MV-4-11 (cell line): ENCODE measurements around the gene IP6K3.
A peak's percentile ranks its signal among the peaks of the same experiment; 100 is the strongest.

Experiments
- DNase-seq: peaks from one replicate; lab custom pipeline; 2025; lab: John Stamatoyannopoulos, UW

IP6K3 gene, protein sequence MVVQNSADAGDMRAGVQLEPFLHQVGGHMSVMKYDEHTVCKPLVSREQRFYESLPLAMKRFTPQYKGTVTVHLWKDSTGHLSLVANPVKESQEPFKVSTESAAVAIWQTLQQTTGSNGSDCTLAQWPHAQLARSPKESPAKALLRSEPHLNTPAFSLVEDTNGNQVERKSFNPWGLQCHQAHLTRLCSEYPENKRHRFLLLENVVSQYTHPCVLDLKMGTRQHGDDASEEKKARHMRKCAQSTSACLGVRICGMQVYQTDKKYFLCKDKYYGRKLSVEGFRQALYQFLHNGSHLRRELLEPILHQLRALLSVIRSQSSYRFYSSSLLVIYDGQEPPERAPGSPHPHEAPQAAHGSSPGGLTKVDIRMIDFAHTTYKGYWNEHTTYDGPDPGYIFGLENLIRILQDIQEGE

DNA sequence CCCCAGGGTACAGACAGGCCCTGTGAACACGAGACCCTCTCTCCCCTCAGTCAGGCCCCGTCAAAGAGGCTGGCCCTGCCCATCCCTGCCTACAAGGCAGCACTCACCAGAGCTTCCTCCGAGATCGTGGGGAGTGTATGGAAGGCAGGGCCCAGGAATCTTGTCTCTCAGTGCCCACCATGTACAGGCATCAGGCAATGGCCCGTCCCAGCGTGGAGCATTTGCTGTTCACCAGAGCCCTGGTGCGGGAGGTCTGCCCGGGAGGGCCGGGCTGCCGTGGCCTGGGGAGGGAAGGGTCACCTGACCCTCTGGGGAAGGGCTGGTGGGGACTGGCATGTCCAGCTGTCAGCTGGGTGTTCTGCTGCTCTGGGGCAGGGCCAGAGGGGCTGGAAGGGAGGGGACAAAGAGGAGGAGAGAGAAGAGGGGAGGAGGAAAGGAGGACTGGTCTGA is at the start of gene IP6K3:
Gene IP6K3 (minus strand): TSS at position 255 of the 450 bp plus-strand sequence. CDS start 11,429 bp downstream, outside the sequence.
- DNase-seq = no peak

DNA sequence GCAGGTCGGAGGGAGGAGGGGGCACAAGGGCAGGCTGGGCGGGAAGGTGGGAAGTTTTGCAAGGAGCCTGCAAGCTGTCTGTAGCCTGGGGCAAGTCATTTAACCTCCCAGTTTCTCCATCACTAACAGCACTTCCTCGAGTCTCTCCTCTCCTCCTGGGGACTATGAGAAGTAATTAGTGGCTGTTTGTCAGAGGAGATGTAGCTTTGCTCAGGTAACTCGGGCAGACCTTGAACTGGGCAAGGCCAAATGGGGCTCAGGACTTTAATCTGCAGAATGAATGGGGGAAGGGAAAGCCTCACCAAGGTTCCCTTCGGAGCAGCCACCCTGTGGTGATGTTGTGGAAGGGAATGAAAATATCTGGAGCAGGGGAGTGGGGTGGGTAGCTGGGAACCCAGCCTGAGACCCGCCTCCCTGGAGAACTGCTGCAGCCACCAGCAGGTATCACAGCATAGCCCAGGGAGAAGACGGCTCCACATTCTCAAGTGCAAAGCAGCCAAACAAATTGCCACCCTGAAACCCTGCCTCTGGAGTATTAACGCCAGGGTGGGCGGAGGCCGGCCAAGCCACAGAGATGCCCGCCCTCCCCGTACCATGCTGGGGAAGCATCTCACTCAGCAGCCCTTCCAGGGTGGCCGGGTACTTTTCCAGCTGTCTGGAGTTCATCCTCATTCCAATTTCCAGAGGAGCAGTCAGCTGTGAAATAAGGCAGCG is 48.4 kb upstream of the IP6K3 start:
- no peak for DNase-seq

DNA sequence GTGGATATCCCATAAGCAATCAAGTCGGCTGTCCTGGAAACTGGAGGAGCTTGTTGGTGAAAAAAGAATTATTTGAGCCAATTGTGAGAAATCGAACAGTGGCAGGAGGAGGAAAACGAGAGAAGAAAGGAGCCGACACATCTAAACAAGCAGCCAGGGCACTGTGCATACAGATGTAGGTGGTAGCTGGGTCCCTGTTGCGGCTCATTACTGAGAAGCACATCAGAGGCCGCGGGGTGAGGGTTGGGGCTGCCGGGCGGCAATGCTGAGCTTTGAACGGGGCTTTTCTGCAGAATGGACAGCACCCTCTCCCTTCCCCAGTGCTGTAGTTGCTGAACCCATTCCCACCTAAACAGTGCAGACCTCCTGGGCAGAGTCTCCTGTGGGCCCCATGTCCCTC is 46.3 kb upstream of the IP6K3 start:
- no peak for DNase-seq

- DNase-seq = no peak
Observed at GRCh38 chr6:33791620-33792019, 44.9 kb upstream of the IP6K3 start.

DNA sequence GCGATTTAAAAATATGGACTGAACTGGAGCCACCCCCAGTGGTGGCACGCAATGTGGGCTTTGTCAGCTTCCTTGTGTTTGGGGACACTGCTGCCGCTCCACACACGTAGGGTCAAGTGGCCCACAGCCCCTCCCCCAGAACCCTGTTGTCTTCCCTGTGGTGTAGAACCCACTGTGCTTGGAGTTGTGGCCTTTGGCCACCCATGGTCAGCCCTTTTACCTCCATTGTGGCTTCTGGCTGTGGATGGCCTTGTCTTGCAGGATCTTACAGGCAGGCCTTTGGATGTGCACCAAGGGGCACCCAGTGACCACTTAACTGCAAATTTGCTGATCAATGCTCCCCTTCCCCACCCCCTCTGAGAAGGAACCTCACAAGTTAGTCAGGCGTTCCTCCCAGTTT is 44.2 kb upstream of the IP6K3 start:
- DNase-seq = no peak

- DNase-seq = no peak
Observed at GRCh38 chr6:33790379-33790778, 43.7 kb upstream of the IP6K3 start.

GRCh38 chr6:33789550-33789895 is 42.8 kb upstream of the IP6K3 start:
- DNase-seq = no peak

- peak; percentile 83 for DNase-seq
Observed at GRCh38 chr6:33788694-33789549, 42.2 kb upstream of the IP6K3 start, which contains the start of gene LEMD2. LEMD2 (minus strand) TSS chr6:33789130; CDS start chr6:33789116, 14 bp downstream.

DNA sequence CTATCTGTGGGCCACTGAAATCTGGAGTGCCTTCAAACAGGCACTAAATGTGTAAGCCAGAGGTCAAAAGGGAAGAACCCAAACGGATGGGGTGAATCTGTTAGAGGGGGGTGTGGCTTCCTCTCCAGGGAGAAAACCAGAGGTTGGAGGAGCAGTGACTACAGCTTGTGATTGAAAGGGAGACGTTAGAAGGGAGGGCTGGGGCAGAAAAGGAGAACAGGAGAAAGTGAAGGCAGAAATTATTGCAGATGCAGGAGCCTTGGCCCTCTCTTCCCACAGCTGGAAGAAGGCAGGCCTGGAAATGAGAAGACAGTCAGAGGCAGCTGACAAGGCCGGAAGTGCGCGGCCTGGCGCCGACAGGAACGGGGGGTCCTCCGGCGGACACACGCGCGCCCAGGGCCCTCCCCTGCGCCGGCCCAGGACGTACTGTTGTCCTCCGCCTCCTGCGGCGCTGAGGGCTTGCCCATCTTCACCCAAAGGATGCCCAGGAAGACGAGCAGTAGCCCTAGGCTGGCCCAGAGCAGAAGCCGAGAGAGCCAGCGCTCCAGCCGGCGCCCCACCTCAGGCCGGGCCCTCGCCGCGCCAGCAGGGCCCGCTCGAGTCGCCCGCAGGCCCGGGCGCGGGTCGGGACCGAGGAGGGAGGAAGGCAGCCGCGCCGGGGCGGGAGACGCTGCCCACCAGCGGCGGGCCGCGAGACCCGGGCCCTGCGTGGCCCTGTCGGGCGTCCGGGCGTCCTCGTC is 41.4 kb upstream of the IP6K3 start:
- peak; percentile 96 for DNase-seq

GRCh38 chr6:33787346-33787953 is 40.7 kb upstream of the IP6K3 start:
- DNase-seq = no peak

GRCh38 chr6:33786736-33787135 is 40.0 kb upstream of the IP6K3 start:
- no peak for DNase-seq

- DNase-seq = no peak
Observed at GRCh38 chr6:33785778-33786177, 39.1 kb upstream of the IP6K3 start.

- DNase-seq = no peak
Observed at GRCh38 chr6:33784787-33785186, 38.1 kb upstream of the IP6K3 start.

GRCh38 chr6:33783781-33784520 is 37.2 kb upstream of the IP6K3 start:
- no peak for DNase-seq

DNA sequence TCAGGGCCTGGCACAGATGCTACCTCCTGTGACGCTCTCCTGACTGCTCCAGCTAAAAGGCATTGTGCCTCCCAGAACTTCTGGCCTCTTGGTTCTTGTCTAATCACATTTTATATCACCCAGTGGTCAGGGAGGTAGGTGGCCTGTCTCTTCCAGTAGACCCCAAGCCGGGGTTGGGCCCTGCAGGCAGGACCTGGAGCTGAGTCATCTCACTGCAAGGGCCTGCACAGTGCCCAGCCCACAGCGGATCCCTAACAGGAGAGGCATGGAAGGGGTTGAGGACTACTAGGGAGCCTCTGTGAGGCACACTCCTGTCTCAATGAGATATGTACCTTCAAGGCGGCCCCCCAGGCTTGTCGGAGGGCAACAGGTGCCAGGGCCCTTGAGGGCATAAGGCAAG is 35.9 kb upstream of the IP6K3 start:
- no peak for DNase-seq

GRCh38 chr6:33781131-33781975 is 34.6 kb upstream of the IP6K3 start:
- no peak for DNase-seq

DNA sequence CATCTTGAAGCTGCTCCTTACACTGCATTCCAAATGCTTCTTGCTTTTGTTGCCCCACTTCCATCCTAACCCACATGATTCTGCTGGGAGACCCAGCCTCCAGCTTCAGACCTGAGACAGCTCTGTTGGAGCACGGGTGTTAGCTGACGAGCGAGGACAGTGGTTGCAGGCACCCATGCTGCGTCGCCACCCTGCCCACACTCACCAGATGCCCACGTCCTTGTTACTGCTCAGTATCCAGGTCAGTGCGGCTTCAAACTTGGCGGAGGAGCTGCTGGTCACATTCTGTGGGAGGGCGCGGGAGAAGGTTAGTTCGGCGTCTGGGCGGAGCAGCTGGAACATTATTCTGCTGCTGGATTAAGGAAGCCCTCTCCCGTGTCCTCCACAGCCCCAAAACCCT is 33.2 kb upstream of the IP6K3 start:
- no peak for DNase-seq

DNA sequence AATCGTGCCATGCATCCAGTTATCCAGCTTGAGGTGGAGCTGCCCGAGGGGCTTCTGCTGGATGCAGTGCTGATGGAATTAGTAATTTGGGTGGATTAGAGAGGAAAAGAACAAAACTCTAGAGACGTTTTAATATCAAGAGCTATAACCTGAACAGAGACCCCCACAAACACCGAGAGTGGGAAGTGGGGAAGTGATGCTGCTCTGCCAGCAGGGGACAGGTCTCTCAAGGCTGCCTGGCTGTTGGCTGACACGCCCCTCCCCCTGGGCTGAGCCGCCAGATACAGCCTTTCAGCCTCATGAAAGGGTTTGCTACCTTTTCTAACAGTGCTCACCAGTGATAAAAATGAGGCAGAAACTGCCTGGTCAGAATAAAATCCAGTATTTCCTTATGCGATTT is 32.6 kb upstream of the IP6K3 start:
- DNase-seq = no peak

GRCh38 chr6:33778444-33779121 is 31.9 kb upstream of the IP6K3 start:
- DNase-seq = no peak
